H9 (cell line): ENCODE data around the gene PDLIM7. TPM values are rescaled to one million over a fixed set of nuclear protein-coding genes. Genes with fewer than 3 reads are reported as not detected.

Experiments used
- DNase-seq: peaks from one replicate; pipeline ENCODE4 v3.0.0-alpha.2; 2017
- H2AFZ ChIP-seq: one replicate; pipeline ENCODE4 v1.6.1; 2013; ENCODE audit warnings: mild to moderate bottlenecking, low read length, control low read depth, moderate library complexity
- H2AK5ac ChIP-seq: 2 replicates; pipeline ENCODE4 v1.6.1; 2013; ENCODE audit warnings: low read length, control low read depth, mixed read lengths; ENCODE audit not compliant: insufficient read length
- H2BK120ac ChIP-seq: one replicate; pipeline ENCODE4 v1.6.1; 2013; ENCODE audit warnings: low read depth, mild to moderate bottlenecking, low read length, control low read depth, inconsistent platforms; ENCODE audit not compliant: poor library complexity, severe bottlenecking
- H2BK12ac ChIP-seq: 2 replicates; pipeline ENCODE4 v1.6.1; 2013; ENCODE audit warnings: low read length, control low read depth, mixed read lengths, low read depth; ENCODE audit not compliant: insufficient read length
- H2BK15ac ChIP-seq: 2 replicates; pipeline ENCODE4 v1.6.1; 2013; ENCODE audit warnings: low read depth, low read length, control low read depth
- H2BK20ac ChIP-seq: one replicate; pipeline ENCODE4 v1.6.1; 2013; ENCODE audit warnings: low read depth, mild to moderate bottlenecking, low read length, control low read depth, inconsistent platforms; ENCODE audit not compliant: poor library complexity, severe bottlenecking
- H2BK5ac ChIP-seq: 2 replicates; pipeline ENCODE4 v1.6.1; 2013; ENCODE audit warnings: low read length, control low read depth, mixed read lengths; ENCODE audit not compliant: insufficient read length
- H3K14ac ChIP-seq: 2 replicates; pipeline ENCODE4 v1.6.1; 2013; ENCODE audit warnings: low read length, control low read depth; ENCODE audit not compliant: insufficient read depth
- H3K18ac ChIP-seq: 2 replicates; pipeline ENCODE4 v1.6.1; 2013; ENCODE audit warnings: low read depth, mild to moderate bottlenecking, mixed read lengths, low read length, control low read depth; ENCODE audit not compliant: insufficient read length
- H3K23ac ChIP-seq: 2 replicates; pipeline ENCODE4 v1.6.1; 2013; ENCODE audit warnings: low read length, control low read depth, mixed read lengths, low read depth; ENCODE audit not compliant: insufficient read length
- H3K23me2 ChIP-seq: 2 replicates; pipeline ENCODE4 v1.6.1; 2013; ENCODE audit warnings: low read depth, mild to moderate bottlenecking, mixed read lengths, low read length, control low read depth; ENCODE audit not compliant: insufficient read length, poor library complexity, severe bottlenecking
- H3K27ac ChIP-seq: 2 replicates; pipeline ENCODE4 v1.5.1; 2013; ENCODE audit warnings: low read length, control low read depth, mixed read lengths, low read depth; ENCODE audit not compliant: insufficient read length
- H3K27me3 ChIP-seq: 2 replicates; pipeline ENCODE4 v1.6.1; 2013; ENCODE audit warnings: low read length, control low read depth, inconsistent platforms; ENCODE audit not compliant: insufficient read depth
- H3K4ac ChIP-seq: 2 replicates; pipeline ENCODE4 v1.6.1; 2013; ENCODE audit warnings: low read depth, mild to moderate bottlenecking, control low read depth, inconsistent platforms, low read length, moderate library complexity
- H3K4me1 ChIP-seq: 2 replicates; pipeline ENCODE4 v1.6.1; 2013; ENCODE audit warnings: low read length, control low read depth, inconsistent platforms; ENCODE audit not compliant: insufficient read depth
- H3K4me2 ChIP-seq: 2 replicates; pipeline ENCODE4 v1.6.1; 2013; ENCODE audit warnings: low read length, control low read depth, mixed read lengths; ENCODE audit not compliant: insufficient read length, insufficient read depth
- H3K56ac ChIP-seq: 2 replicates; pipeline ENCODE4 v1.6.1; 2013; ENCODE audit warnings: low read depth, mild to moderate bottlenecking, mixed read lengths, low read length, control low read depth; ENCODE audit not compliant: insufficient read length
- H3K79me1 ChIP-seq: 2 replicates; pipeline ENCODE4 v1.6.1; 2013; ENCODE audit warnings: low read depth, mild to moderate bottlenecking, moderate library complexity, low read length, control low read depth, inconsistent platforms; ENCODE audit not compliant: insufficient read depth, poor library complexity, severe bottlenecking
- H3K79me2 ChIP-seq: 2 replicates; pipeline ENCODE4 v1.6.1; 2013; ENCODE audit warnings: low read length, control low read depth, inconsistent platforms; ENCODE audit not compliant: insufficient read depth
- H3K9ac ChIP-seq: 2 replicates; pipeline ENCODE4 v1.6.1; 2013; ENCODE audit warnings: low read length, control low read depth, mixed read lengths; ENCODE audit not compliant: insufficient read length; ENCODE audit errors: extremely low read depth
- H3K9me3 ChIP-seq: one replicate; pipeline ENCODE4 v1.6.1; 2013; ENCODE audit warnings: low read depth, low read length, inconsistent platforms; ENCODE audit not compliant: control insufficient read depth
- H3T11ph ChIP-seq: one replicate; pipeline ENCODE4 v1.6.1; 2013; ENCODE audit warnings: mild to moderate bottlenecking, low read length, control low read depth, inconsistent platforms
- H4K20me1 ChIP-seq: one replicate; pipeline ENCODE4 v1.6.1; 2013; ENCODE audit not compliant: control insufficient read depth, insufficient read length, insufficient read depth
- H4K5ac ChIP-seq: 2 replicates; pipeline ENCODE4 v1.6.1; 2013; ENCODE audit warnings: low read depth, mild to moderate bottlenecking, mixed read lengths, low read length, control low read depth; ENCODE audit not compliant: insufficient read length
- H4K8ac ChIP-seq: replicated peaks from 2 replicates; pipeline ENCODE4 v1.6.1; 2013; ENCODE audit warnings: low read length, control low read depth, mixed read lengths, low read depth; ENCODE audit not compliant: insufficient read length
- H4K91ac ChIP-seq: 2 replicates; pipeline ENCODE4 v1.6.1; 2013; ENCODE audit warnings: low read depth, mild to moderate bottlenecking, moderate library complexity, mixed read lengths, low read length, control low read depth; ENCODE audit not compliant: insufficient read length
- H3K27ac Mint-ChIP-seq, 3 experiments: 2 replicates in 2 of 3; 3 replicates in 1 of 3; pipeline ENCODE4 v1.8.0; 2020 to 2021; ENCODE audit warnings: mixed read lengths in 3 of 3, mild to moderate bottlenecking in 1 of 3, moderate library complexity in 1 of 3
- H3K27me3 Mint-ChIP-seq: 2 replicates; pipeline ENCODE4 v1.8.0; 2021; ENCODE audit warnings: low read depth, mild to moderate bottlenecking, moderate library complexity, mixed read lengths
- H3K36me3 Mint-ChIP-seq, 3 experiments: 2 replicates in 2 of 3; 3 replicates in 1 of 3; pipeline ENCODE4 v1.8.0; 2020 to 2021; ENCODE audit warnings: low read depth in 3 of 3, mixed read lengths in 3 of 3; ENCODE audit not compliant: insufficient read depth in 1 of 3
- H3K4me1 Mint-ChIP-seq, 2 experiments: 2 replicates each; pipeline ENCODE4 v1.8.0; 2020; ENCODE audit warnings: mixed read lengths in 2 of 2
- H3K4me3 Mint-ChIP-seq, 2 experiments: 2 replicates in 1 of 2; 3 replicates in 1 of 2; pipeline ENCODE4 v1.8.0; 2020 to 2021; ENCODE audit warnings: mild to moderate bottlenecking in 2 of 2, mixed read lengths in 2 of 2, moderate library complexity in 1 of 2
- H3K9me3 Mint-ChIP-seq, 2 experiments: 2 replicates in 1 of 2; 3 replicates in 1 of 2; pipeline ENCODE4 v1.8.0; 2020; ENCODE audit warnings: mild to moderate bottlenecking in 2 of 2, mixed read lengths in 2 of 2, moderate library complexity in 1 of 2
- WGBS: extraction: QIAGEN DNeasy Blood & Tissue Kit; methylation state at CpG from one replicate; pipeline ENCODE4 v1.1.7; 2013; ENCODE audit warnings: missing lambda C conversion rate, low lambda C conversion rate, mixed read lengths; ENCODE audit not compliant: insufficient read length; ENCODE audit errors: extremely low coverage; 5-methylcytosine and 5-hydroxymethylcytosine counted together
- total RNA-seq: library from RNA; stranded (reverse); gene quantifications from 2 replicates; pipeline ENCODE4 v1.2.1, GENCODE V29; 2021
- TF ChIP-seq, protein P1 (sequence below): fragments of 200-600 bp; sonication (generic); conservative IDR thresholded peaks from 3 replicates; pipeline ENCODE4 v1.8.0; 2021; ENCODE audit warnings: antibody characterized with exemption, mild to moderate bottlenecking

Gene PDLIM7
- total RNA-seq, 1 experiment from 2014 or later = 137 TPM

- Histone ChIP-seq H4K8ac (no peak overlapping the region), H2BK5ac (no peak overlapping the region), H3K9ac (no peak overlapping the region), H3K56ac (no peak overlapping the region), H3K4me2 (no peak overlapping the region), H3K23me2 (peaks cover 4% of the 10 kb centered on the region), H3K18ac (no peak overlapping the region), H3K4ac (no peak overlapping the region), H2AK5ac (no peak overlapping the region), H2BK120ac (no peak overlapping the region), H2BK12ac (no peak overlapping the region), H3K79me1 (no peaks in the 10 kb centered on the region), H3K23ac (no peak overlapping the region), H4K20me1 (no peaks in the 10 kb centered on the region), H3K9me3 (no peaks in the 10 kb centered on the region), H2BK15ac (no peak overlapping the region), H3K79me2 (peaks cover 17% of the 10 kb centered on the region; the same call in 1 of the 2 replicates), H3K27me3 (no peaks in the 10 kb centered on the region), H3T11ph (no peak overlapping the region), H2AFZ (no peak overlapping the region), H3K27ac (no peak overlapping the region), H3K4me1 (peaks cover 17% of the 10 kb centered on the region; the same call in 1 of the 2 replicates), H3K14ac (no peak overlapping the region), H2BK20ac (no peak overlapping the region), H4K5ac (no peak overlapping the region), H4K91ac (no peak overlapping the region)
- no peak for DNase-seq
- H3K27me3 Mint-ChIP-seq = no peaks in the 10 kb centered on the region; the same call in 1 of the 2 replicates
- H3K36me3 Mint-ChIP-seq = peaks cover 14 to 28% (median 27%) of the 10 kb centered on the region in 3 experiments
- H3K27ac Mint-ChIP-seq = peak overlapping the region in 2 of 3 experiments; percentile 2 to 22; a peak in 3 of 7 replicates
- H3K4me1 Mint-ChIP-seq = peaks cover 34 to 51% of the 10 kb centered on the region in 2 experiments
- no CpG with 5 or more reads among the region's 11 CpGs for WGBS
- TF ChIP-seq, protein P1, sequence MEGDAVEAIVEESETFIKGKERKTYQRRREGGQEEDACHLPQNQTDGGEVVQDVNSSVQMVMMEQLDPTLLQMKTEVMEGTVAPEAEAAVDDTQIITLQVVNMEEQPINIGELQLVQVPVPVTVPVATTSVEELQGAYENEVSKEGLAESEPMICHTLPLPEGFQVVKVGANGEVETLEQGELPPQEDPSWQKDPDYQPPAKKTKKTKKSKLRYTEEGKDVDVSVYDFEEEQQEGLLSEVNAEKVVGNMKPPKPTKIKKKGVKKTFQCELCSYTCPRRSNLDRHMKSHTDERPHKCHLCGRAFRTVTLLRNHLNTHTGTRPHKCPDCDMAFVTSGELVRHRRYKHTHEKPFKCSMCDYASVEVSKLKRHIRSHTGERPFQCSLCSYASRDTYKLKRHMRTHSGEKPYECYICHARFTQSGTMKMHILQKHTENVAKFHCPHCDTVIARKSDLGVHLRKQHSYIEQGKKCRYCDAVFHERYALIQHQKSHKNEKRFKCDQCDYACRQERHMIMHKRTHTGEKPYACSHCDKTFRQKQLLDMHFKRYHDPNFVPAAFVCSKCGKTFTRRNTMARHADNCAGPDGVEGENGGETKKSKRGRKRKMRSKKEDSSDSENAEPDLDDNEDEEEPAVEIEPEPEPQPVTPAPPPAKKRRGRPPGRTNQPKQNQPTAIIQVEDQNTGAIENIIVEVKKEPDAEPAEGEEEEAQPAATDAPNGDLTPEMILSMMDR = no peak
- peak overlapping the region in 1 of 2 experiments; percentile 4; a peak in 1 of 5 replicates for H3K4me3 Mint-ChIP-seq
- H3K9me3 Mint-ChIP-seq = no peaks in the 10 kb centered on the region
These were observed 21.6 kb downstream of the PDLIM7 start for GRCh38 chr5:177475563-177476427.
